HCT116 (cell line): ENCODE results near the gene LHB. TPM values are rescaled to one million over a fixed set of nuclear protein-coding genes. Genes with fewer than 3 reads are reported as not detected.
A peak's percentile ranks its signal among the peaks of the same experiment; 100 is the strongest.

Experiments
- ATAC-seq: fragments of 200-7000 bp; cut with Tn5 transposase; 2 replicates; pipeline ENCODE4 v1.9.1; 2020; ENCODE audit warnings: mild to moderate bottlenecking, moderate library complexity
- BruUV-seq: library from RNA; stranded (reverse); fragments of 400-500 nt; replicated peaks from 2 replicates; lab custom pipeline; 2021; lab: Mats Ljungman, UMichigan
- CTCF ChIA-PET: fragments of 300-600 bp; sonication (Branson Sonifier 250); formaldehyde crosslinking; loops from one replicate; lab custom pipeline; 2021; ENCODE audit warnings: antibody characterized with exemption; lab: Charles Lee
- POLR2A ChIA-PET: fragments of 300-600, 350-600 bp; sonication (Branson Sonifier 250); formaldehyde crosslinking; loops from one replicate; lab custom pipeline; 2021; ENCODE audit warnings: antibody characterized with exemption; lab: Charles Lee
- RAD21 ChIA-PET, 2 experiments: fragments of 300-600 bp; sonication (Branson Sonifier 250); formaldehyde crosslinking; loops; one replicate each; lab custom pipeline; 2023; ENCODE audit warnings: low total read pairs in 2 of 2; ENCODE audit not compliant: uncharacterized antibody in 2 of 2, unreplicated experiment in 2 of 2, low non-redundant PET in 1 of 2; lab: Charles Lee
- DNase-seq: peaks from one replicate; pipeline ENCODE4 v3.0.0-alpha.2; 2010; ENCODE audit warnings: low read depth, low spot score
- H2AFZ ChIP-seq: fragments of 200-600 bp; shearing (Covaris generic), sonication (generic); 2 replicates; pipeline ENCODE4 v1.6.1; 2017; ENCODE audit warnings: low read depth, mixed run types, mixed read lengths, antibody characterized with exemption, low read length; ENCODE audit not compliant: poor library complexity, severe bottlenecking
- H3K27ac ChIP-seq: 2 replicates; pipeline ENCODE4 v1.5.1; 2012; ENCODE audit warnings: low read depth, low read length
- H3K27me3 ChIP-seq: fragments of 200-600 bp; sonication (generic); 2 replicates; pipeline ENCODE4 v1.6.1; 2016; ENCODE audit warnings: mixed run types, low read length, mixed read lengths; ENCODE audit not compliant: insufficient read depth
- H3K36me3 ChIP-seq, 2 experiments: fragments of 200-500 bp in 1 of 2; fragments of 200-600 bp in 1 of 2; sonication (Bioruptor generic) in 1 of 2; sonication (generic) in 1 of 2; 2 replicates each; pipeline versions ENCODE4 v1.5.1 to v1.6.1; 2014 to 2016; ENCODE audit warnings: low read length in 2 of 2, inconsistent platforms in 1 of 2, mixed read lengths in 1 of 2, mixed run types in 1 of 2; ENCODE audit not compliant: insufficient read depth in 2 of 2, control insufficient read depth in 1 of 2
- H3K4me1 ChIP-seq, 2 experiments: fragments of 200-600 bp in 1 of 2; sonication (generic) in 1 of 2; 2 replicates each; pipeline versions ENCODE4 v1.5.1 to v1.6.1; 2012 to 2017; ENCODE audit warnings: low read length in 2 of 2, inconsistent platforms in 1 of 2, mild to moderate bottlenecking in 1 of 2, mixed read lengths in 1 of 2, mixed run types in 1 of 2, moderate library complexity in 1 of 2; ENCODE audit not compliant: insufficient read depth in 2 of 2, control insufficient read depth in 1 of 2
- H3K4me2 ChIP-seq: fragments of 200-600 bp; sonication (generic); 2 replicates; pipeline ENCODE4 v1.6.1; 2017; ENCODE audit warnings: mixed run types, low read length, mixed read lengths
- H3K4me3 ChIP-seq, 2 experiments: fragments of 200-600 bp in 1 of 2; sonication (generic) in 1 of 2; replicated peaks in 1 of 2; 2 replicates each; pipeline ENCODE4 v1.5.1; 2011 to 2016; ENCODE audit warnings: low read length in 2 of 2, control low read depth in 1 of 2, low read depth in 1 of 2, mild to moderate bottlenecking in 1 of 2, mixed read lengths in 1 of 2, mixed run types in 1 of 2
- H3K79me2 ChIP-seq: fragments of 200-600 bp; sonication (generic); 2 replicates; pipeline ENCODE4 v1.6.1; 2017; ENCODE audit warnings: mild to moderate bottlenecking, mixed run types, low read length, moderate library complexity, mixed read lengths; ENCODE audit not compliant: insufficient read depth
- H3K9ac ChIP-seq: fragments of 200-600 bp; sonication (generic); 2 replicates; pipeline ENCODE4 v1.6.1; 2016; ENCODE audit warnings: low read length, mixed read lengths
- H3K9me2 ChIP-seq: fragments of 200-600 bp; sonication (generic), shearing (Covaris generic); 2 replicates; pipeline ENCODE4 v1.6.1; 2017; ENCODE audit warnings: mixed run types, mild to moderate bottlenecking, moderate library complexity; ENCODE audit not compliant: insufficient read depth
- H3K9me3 ChIP-seq, 2 experiments: fragments of 200-500 bp in 1 of 2; fragments of 200-600 bp in 1 of 2; sonication (Bioruptor generic) in 1 of 2; sonication (generic) in 1 of 2; 2 replicates each; pipeline ENCODE4 v1.6.1; 2014 to 2017; ENCODE audit warnings: low read length in 2 of 2, mixed read lengths in 2 of 2, inconsistent platforms in 1 of 2, low read depth in 1 of 2, mild to moderate bottlenecking in 1 of 2, mixed run types in 1 of 2, moderate library complexity in 1 of 2; ENCODE audit not compliant: control insufficient read depth in 1 of 2, insufficient read depth in 1 of 2
- H4K20me1 ChIP-seq: fragments of 200-600 bp; sonication (generic), shearing (Covaris generic); 2 replicates; pipeline ENCODE4 v1.6.1; 2017; ENCODE audit warnings: mixed run types, mild to moderate bottlenecking, moderate library complexity; ENCODE audit not compliant: insufficient read depth
- CBX3 ChIP-seq: IDR thresholded peaks from 2 replicates; pipeline ENCODE4 v1.6.1; 2012; ENCODE audit warnings: low read depth
- CEBPB ChIP-seq: IDR thresholded peaks from 2 replicates; pipeline ENCODE4 v1.6.1; 2012; ENCODE audit warnings: low read depth
- ELF1 ChIP-seq: IDR thresholded peaks from 2 replicates; pipeline ENCODE4 v1.6.1; 2012; ENCODE audit warnings: low read depth, borderline replicate concordance
- EZH2 ChIP-seq: fragments of 200-600 bp; sonication (generic); IDR thresholded peaks from 2 replicates; pipeline ENCODE4 v1.6.1; 2017; ENCODE audit warnings: antibody characterized with exemption, mixed run types
- JUND ChIP-seq: IDR thresholded peaks from 2 replicates; pipeline ENCODE4 v1.6.1; 2012
- POLR2AphosphoS5 ChIP-seq: IDR thresholded peaks from 2 replicates; pipeline ENCODE4 v1.6.1; 2011; ENCODE audit warnings: mild to moderate bottlenecking, low read depth, low read length, moderate library complexity
- RAD21 ChIP-seq: IDR thresholded peaks from 2 replicates; pipeline ENCODE4 v1.6.1; 2012; ENCODE audit warnings: low read depth, mild to moderate bottlenecking
- SIN3A ChIP-seq: IDR thresholded peaks from 2 replicates; pipeline ENCODE4 v1.6.1; 2012; ENCODE audit warnings: low read depth
- SP1 ChIP-seq: IDR thresholded peaks from 2 replicates; pipeline ENCODE4 v1.6.1; 2012; ENCODE audit warnings: low read depth
- SRF ChIP-seq: IDR thresholded peaks from 2 replicates; pipeline ENCODE4 v1.6.1; 2012; ENCODE audit warnings: low read depth
- TCF7L2 ChIP-seq: IDR thresholded peaks from 2 replicates; pipeline ENCODE4 v1.7.0; 2011; ENCODE audit warnings: borderline replicate concordance, inconsistent platforms; ENCODE audit not compliant: insufficient read depth, insufficient read length; ENCODE audit errors: extremely low read depth
- YY1 ChIP-seq: IDR thresholded peaks from 2 replicates; pipeline ENCODE4 v1.6.1; 2011; ENCODE audit warnings: low read length, low read depth, moderate library complexity, mild to moderate bottlenecking; ENCODE audit not compliant: insufficient replicate concordance; ENCODE audit errors: extremely low read depth
- ZFX ChIP-seq: fragments of 450-650 bp; IDR thresholded peaks from 2 replicates; pipeline ENCODE4 v1.6.1; 2017
- ZNF274 ChIP-seq: fragments of 200-500 bp; sonication (Bioruptor generic); IDR thresholded peaks from 2 replicates; pipeline ENCODE4 v1.6.1; 2014; ENCODE audit warnings: mild to moderate bottlenecking, low read depth, low read length, inconsistent platforms
- intact Hi-C: fragments of 100-400 bp; cut with micrococcal nuclease; formaldehyde crosslinking; loops from 2 replicates; pipeline ENCODE4 v1.10.0; 2022
- total RNA-seq: library from RNA; stranded (reverse); gene quantifications from one replicate; pipeline ENCODE4 v1.2.1, GENCODE V29; 2021; ENCODE audit not compliant: unreplicated experiment
- TF ChIP-seq, protein P1 (sequence below): IDR thresholded peaks from 2 replicates; pipeline ENCODE4 v1.6.1; 2012; ENCODE audit warnings: low read depth
- TF ChIP-seq, protein P2 (sequence below): IDR thresholded peaks from 2 replicates; pipeline ENCODE4 v1.6.1; 2012
- TF ChIP-seq, protein P3 (sequence below): IDR thresholded peaks from 2 replicates; pipeline ENCODE4 v1.6.1; 2011; ENCODE audit warnings: mild to moderate bottlenecking, low read length, moderate library complexity; ENCODE audit not compliant: insufficient replicate concordance; ENCODE audit errors: extremely low read depth
- TF ChIP-seq, protein P4 (sequence below): IDR thresholded peaks from 2 replicates; pipeline ENCODE4 v1.6.1; 2012

The LHB gene
- total RNA-seq, 1 experiment from 2014 or later: 3.7 TPM

DNA sequence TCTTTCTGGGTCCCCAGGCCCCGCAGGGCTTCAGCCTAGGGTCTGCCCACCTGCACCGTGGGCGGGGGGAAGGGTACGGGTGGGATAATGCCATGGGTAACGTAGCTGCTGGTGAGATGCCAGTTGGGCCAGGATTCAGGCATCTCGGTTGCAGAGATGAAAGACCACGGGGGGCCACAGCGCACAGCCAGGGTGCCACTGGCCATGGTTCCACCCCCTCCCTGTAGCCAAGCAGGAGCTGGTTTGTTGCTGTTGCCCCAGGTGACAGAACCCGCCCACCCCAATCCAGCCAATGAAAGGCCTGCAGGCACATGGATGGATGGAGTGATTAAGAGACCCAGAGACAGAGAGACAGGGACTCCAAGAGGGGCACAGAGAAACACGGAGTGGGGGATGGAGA lies 41.7 kb upstream of the LHB start:
- ChIA-PET POLR2A (interaction anchor here (1.3 kb wide), 1 partner anchor 413 kb away, joined by 3 read pairs; the partner anchor contains the start of gene CA11), CTCF (interaction anchor here (4.1 kb wide), 1 partner anchor 66 kb away, joined by 20 read pairs; the partner anchor contains the start of genes GYS1 and RUVBL2), RAD21 (no interaction called here)
- TF ChIP-seq, protein P1, sequence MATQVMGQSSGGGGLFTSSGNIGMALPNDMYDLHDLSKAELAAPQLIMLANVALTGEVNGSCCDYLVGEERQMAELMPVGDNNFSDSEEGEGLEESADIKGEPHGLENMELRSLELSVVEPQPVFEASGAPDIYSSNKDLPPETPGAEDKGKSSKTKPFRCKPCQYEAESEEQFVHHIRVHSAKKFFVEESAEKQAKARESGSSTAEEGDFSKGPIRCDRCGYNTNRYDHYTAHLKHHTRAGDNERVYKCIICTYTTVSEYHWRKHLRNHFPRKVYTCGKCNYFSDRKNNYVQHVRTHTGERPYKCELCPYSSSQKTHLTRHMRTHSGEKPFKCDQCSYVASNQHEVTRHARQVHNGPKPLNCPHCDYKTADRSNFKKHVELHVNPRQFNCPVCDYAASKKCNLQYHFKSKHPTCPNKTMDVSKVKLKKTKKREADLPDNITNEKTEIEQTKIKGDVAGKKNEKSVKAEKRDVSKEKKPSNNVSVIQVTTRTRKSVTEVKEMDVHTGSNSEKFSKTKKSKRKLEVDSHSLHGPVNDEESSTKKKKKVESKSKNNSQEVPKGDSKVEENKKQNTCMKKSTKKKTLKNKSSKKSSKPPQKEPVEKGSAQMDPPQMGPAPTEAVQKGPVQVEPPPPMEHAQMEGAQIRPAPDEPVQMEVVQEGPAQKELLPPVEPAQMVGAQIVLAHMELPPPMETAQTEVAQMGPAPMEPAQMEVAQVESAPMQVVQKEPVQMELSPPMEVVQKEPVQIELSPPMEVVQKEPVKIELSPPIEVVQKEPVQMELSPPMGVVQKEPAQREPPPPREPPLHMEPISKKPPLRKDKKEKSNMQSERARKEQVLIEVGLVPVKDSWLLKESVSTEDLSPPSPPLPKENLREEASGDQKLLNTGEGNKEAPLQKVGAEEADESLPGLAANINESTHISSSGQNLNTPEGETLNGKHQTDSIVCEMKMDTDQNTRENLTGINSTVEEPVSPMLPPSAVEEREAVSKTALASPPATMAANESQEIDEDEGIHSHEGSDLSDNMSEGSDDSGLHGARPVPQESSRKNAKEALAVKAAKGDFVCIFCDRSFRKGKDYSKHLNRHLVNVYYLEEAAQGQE: no peak
- no peak for TF ChIP-seq SRF
- TF ChIP-seq SP1: no peak
- TF ChIP-seq RAD21: no peak
- no peak for TF ChIP-seq SIN3A
- TF ChIP-seq ZFX: no peak
- TF ChIP-seq CEBPB: no peak
- TF ChIP-seq, protein P2, sequence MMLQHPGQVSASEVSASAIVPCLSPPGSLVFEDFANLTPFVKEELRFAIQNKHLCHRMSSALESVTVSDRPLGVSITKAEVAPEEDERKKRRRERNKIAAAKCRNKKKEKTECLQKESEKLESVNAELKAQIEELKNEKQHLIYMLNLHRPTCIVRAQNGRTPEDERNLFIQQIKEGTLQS: no peak
- TF ChIP-seq CBX3: no peak
- TF ChIP-seq TCF7L2: no peak
- TF ChIP-seq ELF1: no peak
- no peak for TF ChIP-seq JUND
- TF ChIP-seq EZH2: no peak
- TF ChIP-seq YY1: no peak
- TF ChIP-seq POLR2AphosphoS5: no peak
- TF ChIP-seq, protein P3, sequence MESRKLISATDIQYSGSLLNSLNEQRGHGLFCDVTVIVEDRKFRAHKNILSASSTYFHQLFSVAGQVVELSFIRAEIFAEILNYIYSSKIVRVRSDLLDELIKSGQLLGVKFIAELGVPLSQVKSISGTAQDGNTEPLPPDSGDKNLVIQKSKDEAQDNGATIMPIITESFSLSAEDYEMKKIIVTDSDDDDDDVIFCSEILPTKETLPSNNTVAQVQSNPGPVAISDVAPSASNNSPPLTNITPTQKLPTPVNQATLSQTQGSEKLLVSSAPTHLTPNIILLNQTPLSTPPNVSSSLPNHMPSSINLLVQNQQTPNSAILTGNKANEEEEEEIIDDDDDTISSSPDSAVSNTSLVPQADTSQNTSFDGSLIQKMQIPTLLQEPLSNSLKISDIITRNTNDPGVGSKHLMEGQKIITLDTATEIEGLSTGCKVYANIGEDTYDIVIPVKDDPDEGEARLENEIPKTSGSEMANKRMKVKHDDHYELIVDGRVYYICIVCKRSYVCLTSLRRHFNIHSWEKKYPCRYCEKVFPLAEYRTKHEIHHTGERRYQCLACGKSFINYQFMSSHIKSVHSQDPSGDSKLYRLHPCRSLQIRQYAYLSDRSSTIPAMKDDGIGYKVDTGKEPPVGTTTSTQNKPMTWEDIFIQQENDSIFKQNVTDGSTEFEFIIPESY: no peak
- TF ChIP-seq, protein P4, sequence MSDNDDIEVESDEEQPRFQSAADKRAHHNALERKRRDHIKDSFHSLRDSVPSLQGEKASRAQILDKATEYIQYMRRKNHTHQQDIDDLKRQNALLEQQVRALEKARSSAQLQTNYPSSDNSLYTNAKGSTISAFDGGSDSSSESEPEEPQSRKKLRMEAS: no peak
- TF ChIP-seq ZNF274: no peak
- Histone ChIP-seq H3K27me3 (no peaks in the 10 kb centered on the region), H3K4me3 (no peak overlapping the region), H3K9me2 (no peaks in the 10 kb centered on the region), H3K9me3 (no peaks in the 10 kb centered on the region), H4K20me1 (no peaks in the 10 kb centered on the region), H2AFZ (no peak overlapping the region), H3K79me2 (no peaks in the 10 kb centered on the region; the same call in 1 of the 2 replicates), H3K27ac (no peak overlapping the region; the same call in 1 of the 2 replicates), H3K36me3 (no peaks in the 10 kb centered on the region), H3K9ac (no peak overlapping the region), H3K4me1 (peaks cover 24 to 70% of the 10 kb centered on the region in 2 experiments), H3K4me2 (peak overlapping the region; percentile 81)
- BruUV-seq: no TSS peak
- intact Hi-C loops: no loop called here
- no peak for DNase-seq
- ATAC-seq: peak; percentile 17; the same call in 1 of the 2 replicates
